HepG2 (cell line): ENCODE results near the gene POFUT1. TPM values are rescaled to one million over a fixed set of nuclear protein-coding genes. Genes with fewer than 3 reads are reported as not detected.

ENCODE experiments used
- HNF1B ChIP-seq: sonication (generic); formaldehyde crosslinking; IDR thresholded peaks from 2 replicates; pipeline ENCODE4 v1.5.1; 2020; ENCODE audit warnings: mild to moderate bottlenecking, moderate library complexity, missing genetic modification reagents
- HOMEZ ChIP-seq: IDR thresholded peaks from 2 replicates; pipeline ENCODE4 v1.6.1; 2016; ENCODE audit warnings: low read depth
- IRF1 ChIP-seq: sonication (generic); formaldehyde crosslinking; IDR thresholded peaks from 2 replicates; pipeline ENCODE4 v1.4.0; 2020; ENCODE audit warnings: low read depth, mild to moderate bottlenecking, missing genetic modification reagents
- KLF6 ChIP-seq: IDR thresholded peaks from 2 replicates; pipeline ENCODE4 v1.8.0; 2016; ENCODE audit warnings: missing biosample characterization, missing genetic modification reagents
- SSRP1 ChIP-seq: IDR thresholded peaks from 2 replicates; pipeline ENCODE4 v1.6.1; 2016; ENCODE audit warnings: control low read depth
- TGIF2 ChIP-seq: IDR thresholded peaks from 2 replicates; pipeline ENCODE4 v1.6.1; 2016; ENCODE audit warnings: control low read depth, missing compliant biosample characterization
- ZC3H13 ChIP-seq: sonication (generic); formaldehyde crosslinking; IDR thresholded peaks from 2 replicates; pipeline ENCODE4 v1.8.1; 2023; ENCODE audit warnings: mild to moderate bottlenecking, missing genetic modification reagents, moderate library complexity
- ZMYM3 ChIP-seq: sonication (generic); formaldehyde crosslinking; IDR thresholded peaks from 2 replicates; pipeline ENCODE4 v1.5.1; 2020; ENCODE audit warnings: mild to moderate bottlenecking, missing genetic modification reagents
- ZNF30 ChIP-seq: sonication (generic); formaldehyde crosslinking; IDR thresholded peaks from 2 replicates; pipeline ENCODE4 v1.5.0; 2020; ENCODE audit warnings: mild to moderate bottlenecking, missing genetic modification reagents
- ZNF646 ChIP-seq: sonication (generic); formaldehyde crosslinking; IDR thresholded peaks from 2 replicates; pipeline ENCODE4 v1.9.0; 2021; ENCODE audit warnings: mild to moderate bottlenecking, missing genetic modification reagents
- polyA plus RNA-seq, 8 experiments: library from polyadenylated mRNA; depleted of rRNA in 3 of 8; stranded (reverse) in 7 of 8; unstranded in 1 of 8; fragments of >200 nt; fragmentation: Illumina TruSeq in 4 of 8; extraction: Trizol in 4 of 8; gene quantifications; 2 replicates each; pipeline versions ENCODE4 v1.2.1 to v1.2.3, GENCODE V29; 2011 to 2016; ENCODE audit warnings: low read depth in 4 of 8, missing spikeins in 1 of 8, mixed read lengths in 1 of 8; ENCODE audit not compliant: insufficient read depth in 1 of 8
- total RNA-seq, 5 experiments: library from RNA; depleted of rRNA; stranded (reverse); fragments of >200 nt; fragmentation: Illumina TruSeq; extraction: Trizol; gene quantifications; 2 replicates each; pipeline ENCODE4 v1.2.3, GENCODE V29; 2016; ENCODE audit warnings: low read depth in 1 of 5

Gene POFUT1
- total and polyA plus RNA-seq, 2 of the 13 experiments (the other 11 are each of a cell fraction or from before 2014, with no cell fraction given) = 35.5 to 58.3 TPM

GRCh38 chr20:32205843-32206759, 1.6 kb upstream of the POFUT1 start (continued):
- TF ChIP-seq ZC3H13 (CRISPR knock-in tag) (0 out of 2 replicates have a peak, but pooled peaks have one; percentile 4), TGIF2 (CRISPR knock-in tag) (0 out of 2 replicates have a peak, but pooled peaks have one; percentile 52), ZNF646 (no peak), KLF6 (CRISPR knock-in tag) (no peak), HOMEZ (CRISPR knock-in tag) (0 out of 2 replicates have a peak, but pooled peaks have one; percentile 8), ZNF30 (CRISPR knock-in tag) (peak; percentile 29; the same call in 1 of the 2 replicates), IRF1 (CRISPR knock-in tag) (0 out of 2 replicates have a peak, but pooled peaks have one; percentile 2), SSRP1 (CRISPR knock-in tag) (0 out of 2 replicates have a peak, but pooled peaks have one; percentile 37), HNF1B (CRISPR knock-in tag) (0 out of 2 replicates have a peak, but pooled peaks have one; percentile 26), ZMYM3 (CRISPR knock-in tag) (0 out of 2 replicates have a peak, but pooled peaks have one; percentile 29)
